GM21528 (cell line): ENCODE results near the gene ZXDC.

Experiments used
- ATAC-seq: cut with Tn5 transposase; IDR thresholded peaks from one replicate; pipeline ENCODE4 v1.9.1; 2021; ENCODE audit warnings: mild to moderate bottlenecking, moderate library complexity; ENCODE audit not compliant: unreplicated experiment, low FRiP score

Gene ZXDC

GRCh38 chr3:126401611-126402160, 74.0 kb downstream of the ZXDC start:
- no peak for ATAC-seq

GRCh38 chr3:126399756-126400155, 75.9 kb downstream of the ZXDC start:
- no peak for ATAC-seq

- ATAC-seq: peak; percentile 46
Observed at GRCh38 chr3:126399351-126399735, 76.3 kb downstream of the ZXDC start.

- no peak for ATAC-seq
Observed at GRCh38 chr3:126398423-126399350, 77.0 kb downstream of the ZXDC start.

- ATAC-seq: no peak
Observed at GRCh38 chr3:126397610-126398422, 77.9 kb downstream of the ZXDC start.

- no peak for ATAC-seq
Observed at GRCh38 chr3:126396536-126396935, 79.2 kb downstream of the ZXDC start.

GRCh38 chr3:126395846-126396513, 79.7 kb downstream of the ZXDC start:
- no peak for ATAC-seq

- ATAC-seq: no peak
Observed at GRCh38 chr3:126394977-126395321, 80.7 kb downstream of the ZXDC start.

GRCh38 chr3:126394179-126394976, 81.3 kb downstream of the ZXDC start, which contains the start of gene CFAP100:
Gene CFAP100, plus strand, starts transcription at chr3:126394909. Its CDS starts 1,092 bp downstream, at chr3:126396001.
- no peak for ATAC-seq

- ATAC-seq: no peak
Observed at GRCh38 chr3:126393563-126393962, 82.1 kb downstream of the ZXDC start.

- no peak for ATAC-seq
Observed at GRCh38 chr3:126392246-126392645, 83.4 kb downstream of the ZXDC start.

GRCh38 chr3:126391631-126392030, 84.1 kb downstream of the ZXDC start:
- ATAC-seq: no peak

GRCh38 chr3:126390751-126391150, 84.9 kb downstream of the ZXDC start:
- no peak for ATAC-seq

- ATAC-seq: no peak
Observed at GRCh38 chr3:126390201-126390600, 85.5 kb downstream of the ZXDC start.

GRCh38 chr3:126389794-126390146, 85.9 kb downstream of the ZXDC start:
- no peak for ATAC-seq

- ATAC-seq: no peak
Observed at GRCh38 chr3:126389112-126389793, 86.4 kb downstream of the ZXDC start.
